Sigmoid colon (tissue), 7 donors: Measurements from ENCODE around the gene CA12. TPM values are rescaled to one million over a fixed set of nuclear protein-coding genes. Genes with fewer than 3 reads are reported as not detected.

ENCODE experiments used
- DNase-seq: peaks from one replicate; pipeline ENCODE4 v3.0.0-alpha.2; 2019
- H3K27ac ChIP-seq, 4 donors: fragments of 200-600 bp; sonication (generic); one replicate each; pipeline ENCODE4 v1.5.1; 2016 to 2019; ENCODE audit warnings: mild to moderate bottlenecking in 1 of 4
- H3K27me3 ChIP-seq, 3 donors: fragments of 200-600 bp; sonication (generic); one replicate each; pipeline ENCODE4 v1.5.1; 2019; ENCODE audit warnings: mild to moderate bottlenecking in 1 of 3
- H3K36me3 ChIP-seq, 4 donors: fragments of 200-600 bp; sonication (generic); one replicate each; pipeline ENCODE4 v1.5.1; 2016 to 2019
- H3K4me1 ChIP-seq, 4 donors: fragments of 200-600 bp; sonication (generic); one replicate each; pipeline ENCODE4 v1.5.1; 2017 to 2019
- H3K4me3 ChIP-seq, 4 donors: fragments of 200-600 bp; sonication (generic); one replicate each; pipeline ENCODE4 v1.5.1; 2017 to 2019; ENCODE audit warnings: mild to moderate bottlenecking in 2 of 4, moderate library complexity in 1 of 4
- H3K9me3 ChIP-seq, 4 donors: fragments of 200-600 bp in 3 of 4; sonication (generic) in 3 of 4; one replicate each; pipeline versions ENCODE4 v1.5.1 to v1.6.1; 2013 to 2019
- CTCF ChIP-seq, 4 experiments: fragments of 450-650 bp in 3 of 4; fragments of 200-600 bp in 1 of 4; IDR thresholded peaks; one replicate each; pipeline ENCODE4 v1.5.1; 2016 to 2019; ENCODE audit warnings: antibody characterized with exemption in 4 of 4, mild to moderate bottlenecking in 3 of 4, moderate library complexity in 2 of 4
- EP300 ChIP-seq, 4 donors: sonication (generic); formaldehyde crosslinking; IDR thresholded peaks; one replicate each; pipeline ENCODE4 v1.6.1; 2017; ENCODE audit warnings: antibody characterized with exemption in 4 of 4
- POLR2A ChIP-seq, 2 donors: fragments of 450-650 bp; IDR thresholded peaks; one replicate each; pipeline ENCODE4 v1.6.1; 2016; ENCODE audit warnings: antibody characterized with exemption in 2 of 2, mild to moderate bottlenecking in 2 of 2, moderate library complexity in 2 of 2
- POLR2AphosphoS5 ChIP-seq, 4 donors: sonication (generic); formaldehyde crosslinking; IDR thresholded peaks; one replicate each; pipeline ENCODE4 v1.6.1; 2017; ENCODE audit warnings: antibody characterized with exemption in 4 of 4
- WGBS, 2 donors: extraction: QIAGEN DNeasy Blood & Tissue Kit; methylation state at CpG; one replicate each; pipeline ENCODE4 v1.1.7; 2013; 5-methylcytosine and 5-hydroxymethylcytosine counted together
- intact Hi-C: fragments of 100-400 bp; cut with DNase I; formaldehyde crosslinking; loops from one replicate; pipeline ENCODE4 v1.15.1; 2023
- polyA plus RNA-seq, 3 donors: library from polyadenylated mRNA; stranded (reverse); fragments of 200-250 nt; gene quantifications; one replicate each; pipeline ENCODE4 v1.2.3, GENCODE V29; 2013
- total RNA-seq, 4 donors: library from RNA; depleted of rRNA; stranded (reverse); fragments of >200 nt; gene quantifications; one replicate each; pipeline ENCODE4 v1.1.0, GENCODE V29; 2016
- donor health status: healthy with polysubstance abuse.
- donor health status: Bipolar disorder and iron deficiency.
- donor health status: healthy.

CA12 gene
- total and polyA plus RNA-seq, 7 donors: 0.14 to 76.2 (median 2.2) TPM

GRCh38 chr15:63373330-63373729 is 8.3 kb downstream of the CA12 start:
- 86 to 87% methylated on average over 3 of the region's 3 CpGs for WGBS, 2 donors
- Histone ChIP-seq H3K27ac (peak overlapping the region in 1 of 4 donors; percentile 73), H3K4me1 (peaks cover 0 to 32% (median 26%) of the 10 kb centered on the region in 4 donors), H3K27me3 (peaks cover 0 to 11% (median 0%) of the 10 kb centered on the region in 3 donors), H3K4me3 (no peak overlapping the region), H3K9me3 (no peaks in the 10 kb centered on the region), H3K36me3 (no peaks in the 10 kb centered on the region)
- intact Hi-C loops: no loop called here
- TF ChIP-seq POLR2A (IDR thresholded peaks at IDR 0.05) (no peak), EP300 (IDR thresholded peaks at IDR 0.05) (no peak)
- DNase-seq: no peak

- H3K4me1 ChIP-seq: peaks cover 0 to 32% (median 26%) of the 10 kb centered on the region in 4 donors
- H3K27me3 ChIP-seq: peaks cover 0 to 6% (median 0%) of the 10 kb centered on the region in 3 donors
- 90 to 95% methylated on average over 5 of the region's 5 CpGs for WGBS, 2 donors
- no peaks in the 10 kb centered on the region for H3K36me3 ChIP-seq
- H3K27ac ChIP-seq: peak overlapping the region in 2 of 4 donors; percentile 7 to 73
- DNase-seq: peak; percentile 46
- no peak for TF ChIP-seq CTCF (IDR thresholded peaks at IDR 0.05)
- TF ChIP-seq EP300 (IDR thresholded peaks at IDR 0.05): no peak
- TF ChIP-seq POLR2AphosphoS5 (IDR thresholded peaks at IDR 0.05): no peak
- no peak for TF ChIP-seq POLR2A (IDR thresholded peaks at IDR 0.05)
- H3K4me3 ChIP-seq: no peak overlapping the region
- intact Hi-C loops: no loop called here
- H3K9me3 ChIP-seq: no peaks in the 10 kb centered on the region
Measured at GRCh38 chr15:63372753-63373152, 8.9 kb downstream of the CA12 start.

GRCh38 chr15:63372018-63372705 is 9.5 kb downstream of the CA12 start:
- peak in 1 of 4 donors; percentile 30 for TF ChIP-seq POLR2AphosphoS5 (IDR thresholded peaks at IDR 0.05)
- TF ChIP-seq EP300 (IDR thresholded peaks at IDR 0.05): no peak
- intact Hi-C loops: no loop called here
- H3K4me1 ChIP-seq: peaks cover 0 to 32% (median 26%) of the 10 kb centered on the region in 4 donors
- no peaks in the 10 kb centered on the region for H3K36me3 ChIP-seq
- peak; percentile 74 for DNase-seq
- no peak overlapping the region for H3K4me3 ChIP-seq
- H3K27me3 ChIP-seq: no peaks in the 10 kb centered on the region
- no peaks in the 10 kb centered on the region for H3K9me3 ChIP-seq
- 79 to 82% methylated on average over 12 of the region's 12 CpGs for WGBS, 2 donors
- H3K27ac ChIP-seq: peak overlapping the region in 3 of 4 donors; percentile 7 to 73 (median 19)

GRCh38 chr15:63371297-63371918 is 10.2 kb downstream of the CA12 start:
- Histone ChIP-seq H3K36me3 (no peaks in the 10 kb centered on the region), H3K4me1 (peaks cover 0 to 32% (median 26%) of the 10 kb centered on the region in 4 donors), H3K9me3 (no peaks in the 10 kb centered on the region), H3K27me3 (no peaks in the 10 kb centered on the region), H3K4me3 (no peak overlapping the region), H3K27ac (peak overlapping the region in 2 of 4 donors; percentile 28 to 73)
- TF ChIP-seq POLR2A (IDR thresholded peaks at IDR 0.05) (no peak), POLR2AphosphoS5 (IDR thresholded peaks at IDR 0.05) (peak in 3 of 4 donors; percentile 5 to 38 (median 19)), EP300 (IDR thresholded peaks at IDR 0.05) (no peak), CTCF (IDR thresholded peaks at IDR 0.05) (no peak)
- DNase-seq: peak; percentile 62
- intact Hi-C loops: no loop called here
- 83 to 87% methylated on average over 15 of the region's 15 CpGs for WGBS, 2 donors

- TF ChIP-seq POLR2AphosphoS5 (IDR thresholded peaks at IDR 0.05) (no peak), EP300 (IDR thresholded peaks at IDR 0.05) (no peak), CTCF (IDR thresholded peaks at IDR 0.05) (no peak), POLR2A (IDR thresholded peaks at IDR 0.05) (no peak)
- Histone ChIP-seq H3K36me3 (no peaks in the 10 kb centered on the region), H3K4me3 (no peak overlapping the region), H3K9me3 (no peaks in the 10 kb centered on the region), H3K27me3 (no peaks in the 10 kb centered on the region), H3K27ac (peak overlapping the region in 1 of 4 donors; percentile 73), H3K4me1 (peaks cover 0 to 30% (median 26%) of the 10 kb centered on the region in 4 donors)
- 79 to 94% methylated on average over 4 of the region's 4 CpGs for WGBS, 2 donors
- intact Hi-C loops: no loop called here
- peak; percentile 5 for DNase-seq
Measured at GRCh38 chr15:63370764-63371163, 10.9 kb downstream of the CA12 start.
